Mammary epithelial cell (primary cell): ENCODE measurements around the gene CIBAR2.

Experiments
- EZH2 ChIP-seq: IDR thresholded peaks from 2 replicates; pipeline ENCODE4 v1.6.1; 2012; ENCODE audit warnings: low read length, inconsistent platforms, borderline replicate concordance
- TF ChIP-seq, protein P1 (sequence below), 2 donors: IDR thresholded peaks in 1 of 2; conservative IDR thresholded peaks in 1 of 2; 2 replicates each; pipeline ENCODE4 v1.5.1; 2011 to 2012; ENCODE audit warnings: inconsistent platforms in 2 of 2, low read length in 2 of 2, mild to moderate bottlenecking in 2 of 2, control low read depth in 1 of 2, low read depth in 1 of 2; ENCODE audit not compliant: insufficient read depth in 1 of 2; ENCODE audit errors: extremely low read depth in 1 of 2

DNA sequence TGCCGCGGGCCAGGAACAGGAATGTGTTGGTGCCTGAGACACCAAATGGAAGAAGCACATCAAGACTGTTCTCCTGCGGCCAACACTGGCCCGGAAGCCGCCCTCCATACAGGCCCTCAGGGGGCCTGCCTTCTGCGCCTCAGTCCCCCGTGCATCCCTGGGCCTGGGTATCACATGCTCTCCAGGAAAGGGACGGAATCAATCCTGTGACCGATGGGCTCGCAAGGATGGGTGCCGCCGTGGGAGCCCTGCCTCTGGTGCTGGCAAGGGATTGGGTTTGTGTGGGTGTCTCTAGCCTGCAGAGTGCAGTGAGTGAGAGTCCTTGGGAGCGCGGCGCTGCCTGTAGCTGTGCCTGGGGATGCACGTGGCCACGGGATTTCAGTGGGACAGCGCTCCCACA lies 19.4 kb downstream of the CIBAR2 start:
- TF ChIP-seq, protein P1, sequence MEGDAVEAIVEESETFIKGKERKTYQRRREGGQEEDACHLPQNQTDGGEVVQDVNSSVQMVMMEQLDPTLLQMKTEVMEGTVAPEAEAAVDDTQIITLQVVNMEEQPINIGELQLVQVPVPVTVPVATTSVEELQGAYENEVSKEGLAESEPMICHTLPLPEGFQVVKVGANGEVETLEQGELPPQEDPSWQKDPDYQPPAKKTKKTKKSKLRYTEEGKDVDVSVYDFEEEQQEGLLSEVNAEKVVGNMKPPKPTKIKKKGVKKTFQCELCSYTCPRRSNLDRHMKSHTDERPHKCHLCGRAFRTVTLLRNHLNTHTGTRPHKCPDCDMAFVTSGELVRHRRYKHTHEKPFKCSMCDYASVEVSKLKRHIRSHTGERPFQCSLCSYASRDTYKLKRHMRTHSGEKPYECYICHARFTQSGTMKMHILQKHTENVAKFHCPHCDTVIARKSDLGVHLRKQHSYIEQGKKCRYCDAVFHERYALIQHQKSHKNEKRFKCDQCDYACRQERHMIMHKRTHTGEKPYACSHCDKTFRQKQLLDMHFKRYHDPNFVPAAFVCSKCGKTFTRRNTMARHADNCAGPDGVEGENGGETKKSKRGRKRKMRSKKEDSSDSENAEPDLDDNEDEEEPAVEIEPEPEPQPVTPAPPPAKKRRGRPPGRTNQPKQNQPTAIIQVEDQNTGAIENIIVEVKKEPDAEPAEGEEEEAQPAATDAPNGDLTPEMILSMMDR (conservative IDR thresholded peaks at IDR 0.05 in 1 of 2, IDR thresholded peaks at IDR 0.05 in 1 of 2; ENCODE audit: extremely low read depth in 1 of 2, insufficient read depth in 1 of 2, low read depth in 1 of 2, low read length in 2 of 2): no peak
- no peak for TF ChIP-seq EZH2
